Suprapubic skin (tissue), 4 donors: ENCODE results near the gene POLR1E. TPM values are rescaled to one million over a fixed set of nuclear protein-coding genes. Genes with fewer than 3 reads are reported as not detected.

Experiments
- DNase-seq, 2 donors: peaks; one replicate each; pipeline ENCODE4 v3.0.0-alpha.2; 2019; ENCODE audit warnings: low spot score in 2 of 2
- H3K27ac ChIP-seq: fragments of 200-600 bp; sonication (generic); one replicate; pipeline ENCODE4 v1.5.1; 2019
- H3K27me3 ChIP-seq: fragments of 200-600 bp; sonication (generic); one replicate; pipeline ENCODE4 v1.5.1; 2019
- H3K36me3 ChIP-seq: fragments of 200-600 bp; sonication (generic); one replicate; pipeline ENCODE4 v1.5.1; 2019
- H3K4me1 ChIP-seq: fragments of 200-600 bp; sonication (generic); one replicate; pipeline ENCODE4 v1.5.1; 2019
- H3K4me3 ChIP-seq: fragments of 200-600 bp; sonication (generic); one replicate; pipeline ENCODE4 v1.5.1; 2019; ENCODE audit warnings: mild to moderate bottlenecking
- H3K9me3 ChIP-seq: fragments of 200-600 bp; sonication (generic); one replicate; pipeline ENCODE4 v1.5.1; 2019
- EP300 ChIP-seq: sonication (generic); formaldehyde crosslinking; IDR thresholded peaks from one replicate; pipeline ENCODE4 v1.6.1; 2017; ENCODE audit warnings: antibody characterized with exemption
- POLR2A ChIP-seq, 2 donors: fragments of 450-650 bp; IDR thresholded peaks; one replicate each; pipeline ENCODE4 v1.6.1; 2017; ENCODE audit warnings: antibody characterized with exemption in 2 of 2, mild to moderate bottlenecking in 2 of 2, moderate library complexity in 2 of 2
- POLR2AphosphoS5 ChIP-seq, 3 donors: sonication (generic); formaldehyde crosslinking; IDR thresholded peaks; one replicate each; pipeline ENCODE4 v1.6.1; 2017; ENCODE audit warnings: antibody characterized with exemption in 3 of 3
- WGBS: methylation state at CpG from one replicate; pipeline ENCODE4 v1.1.5; 2018; 5-methylcytosine and 5-hydroxymethylcytosine counted together
- total RNA-seq, 4 donors: library from RNA; depleted of rRNA; stranded (reverse); fragments of >200 nt; gene quantifications; one replicate each; pipeline ENCODE4 v1.1.0, GENCODE V29; 2016
- TF ChIP-seq, protein P1 (sequence below), 2 donors: fragments of 200-600 bp in 1 of 2; fragments of 450-650 bp in 1 of 2; sonication (generic) in 1 of 2; IDR thresholded peaks; one replicate each; pipeline ENCODE4 v1.5.1; 2016 to 2019; ENCODE audit warnings: antibody characterized with exemption in 2 of 2, mild to moderate bottlenecking in 1 of 2, moderate library complexity in 1 of 2

The POLR1E gene
- total RNA-seq, 4 donors from 2014 or later, result 15.7 to 26.3 (median 24.0) TPM

DNA sequence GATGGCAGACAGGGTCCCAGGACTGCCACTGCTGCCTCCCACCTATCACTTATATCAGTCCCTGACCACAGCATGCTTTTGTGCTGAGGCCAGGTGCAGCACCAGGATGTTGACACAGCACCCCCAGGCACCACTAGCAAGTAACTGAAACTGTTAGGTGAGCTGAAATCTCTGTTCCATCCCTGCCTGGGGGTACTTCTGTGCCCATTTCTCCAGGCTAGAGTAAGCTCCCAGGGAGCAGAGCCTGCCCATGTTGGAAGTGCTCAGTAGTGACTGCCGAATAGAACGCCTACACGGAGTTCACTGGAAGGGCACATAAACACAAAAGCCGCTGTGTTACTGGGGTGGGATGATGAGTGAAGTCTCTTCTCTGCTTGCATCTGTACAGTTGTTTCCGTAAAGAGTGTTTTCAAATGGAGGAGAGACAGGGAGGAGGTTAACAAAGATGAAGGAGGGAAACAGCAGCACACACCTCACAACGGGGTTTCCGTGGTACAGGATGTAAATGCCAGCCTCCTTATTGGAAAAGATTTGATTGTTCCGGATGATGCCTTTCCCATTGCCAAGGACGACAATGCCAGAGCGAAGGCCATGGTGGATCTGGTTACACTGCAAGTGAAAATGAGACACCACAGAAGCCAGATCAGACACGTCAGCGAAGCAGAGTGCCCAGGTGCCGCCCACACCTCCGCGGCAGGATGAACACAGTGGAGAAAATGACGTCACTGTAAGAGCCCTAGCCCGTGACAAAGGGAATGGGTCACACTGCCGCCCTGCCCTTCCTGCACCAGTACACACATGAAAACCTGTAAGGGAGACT is 43.1 kb downstream of the POLR1E start:
- TF ChIP-seq EP300 (no peak), POLR2AphosphoS5 (IDR thresholded peaks at IDR 0.05) (no peak), POLR2A (IDR thresholded peaks at IDR 0.05) (no peak)
- TF ChIP-seq, protein P1, sequence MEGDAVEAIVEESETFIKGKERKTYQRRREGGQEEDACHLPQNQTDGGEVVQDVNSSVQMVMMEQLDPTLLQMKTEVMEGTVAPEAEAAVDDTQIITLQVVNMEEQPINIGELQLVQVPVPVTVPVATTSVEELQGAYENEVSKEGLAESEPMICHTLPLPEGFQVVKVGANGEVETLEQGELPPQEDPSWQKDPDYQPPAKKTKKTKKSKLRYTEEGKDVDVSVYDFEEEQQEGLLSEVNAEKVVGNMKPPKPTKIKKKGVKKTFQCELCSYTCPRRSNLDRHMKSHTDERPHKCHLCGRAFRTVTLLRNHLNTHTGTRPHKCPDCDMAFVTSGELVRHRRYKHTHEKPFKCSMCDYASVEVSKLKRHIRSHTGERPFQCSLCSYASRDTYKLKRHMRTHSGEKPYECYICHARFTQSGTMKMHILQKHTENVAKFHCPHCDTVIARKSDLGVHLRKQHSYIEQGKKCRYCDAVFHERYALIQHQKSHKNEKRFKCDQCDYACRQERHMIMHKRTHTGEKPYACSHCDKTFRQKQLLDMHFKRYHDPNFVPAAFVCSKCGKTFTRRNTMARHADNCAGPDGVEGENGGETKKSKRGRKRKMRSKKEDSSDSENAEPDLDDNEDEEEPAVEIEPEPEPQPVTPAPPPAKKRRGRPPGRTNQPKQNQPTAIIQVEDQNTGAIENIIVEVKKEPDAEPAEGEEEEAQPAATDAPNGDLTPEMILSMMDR (IDR thresholded peaks at IDR 0.05), result no peak
- H3K36me3 ChIP-seq, result peaks cover 46% of the 10 kb centered on the region
- H3K4me1 ChIP-seq, result peaks cover 3% of the 10 kb centered on the region
- no peaks in the 10 kb centered on the region for H3K27me3 ChIP-seq
- no peak overlapping the region for H3K4me3 ChIP-seq
- no peaks in the 10 kb centered on the region for H3K9me3 ChIP-seq
- DNase-seq, result no peak
- no peak overlapping the region for H3K27ac ChIP-seq
- WGBS, result 81% methylated on average over 17 of the region's 18 CpGs

DNA sequence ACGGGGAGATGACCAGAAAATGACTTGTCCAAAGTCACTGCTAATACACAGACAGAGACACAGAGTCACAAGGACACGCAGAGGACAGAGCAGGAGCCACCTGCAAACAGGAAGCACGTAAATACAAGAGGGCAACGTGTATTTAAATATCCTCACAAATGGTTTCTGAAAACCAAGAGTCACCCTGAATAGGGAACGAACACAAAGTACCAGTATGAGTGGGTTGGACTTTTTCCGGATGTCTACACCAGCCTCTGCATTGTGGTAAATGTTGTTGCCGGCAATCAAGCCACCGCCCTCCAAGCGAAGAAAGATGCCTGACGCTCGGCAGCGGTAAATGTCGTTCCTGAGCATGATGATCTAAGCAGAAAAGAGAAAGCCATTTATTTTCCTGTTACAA is 46.0 kb downstream of the POLR1E start:
- WGBS, result 89% methylated on average over 13 of the region's 13 CpGs

DNA sequence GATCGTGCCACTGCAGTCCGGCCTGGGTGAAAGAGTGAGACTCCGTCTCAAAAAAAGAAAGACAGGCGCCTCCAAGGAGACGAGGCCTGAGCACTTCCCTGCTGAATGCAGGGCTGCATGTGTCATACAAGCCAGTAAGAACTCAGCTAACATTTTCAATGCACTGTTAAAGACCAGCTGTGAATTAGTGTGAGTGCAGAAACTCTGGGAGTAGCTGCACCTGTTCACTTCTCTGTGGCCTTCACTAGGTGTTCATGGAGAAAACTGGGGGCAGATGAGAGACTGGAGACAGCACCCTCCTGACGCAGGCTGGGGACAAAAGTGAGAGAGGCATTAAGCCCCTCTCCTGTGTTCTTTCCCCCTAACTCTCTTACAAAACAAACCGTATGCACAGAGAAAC is 48.7 kb downstream of the POLR1E start:
- H3K27me3 ChIP-seq, result no peaks in the 10 kb centered on the region
- no peak overlapping the region for H3K27ac ChIP-seq
- H3K4me3 ChIP-seq, result no peak overlapping the region
- WGBS, result 92% methylated on average over 7 of the region's 7 CpGs
- peaks cover 15% of the 10 kb centered on the region for H3K36me3 ChIP-seq
- H3K9me3 ChIP-seq, result no peaks in the 10 kb centered on the region
- H3K4me1 ChIP-seq, result no peaks in the 10 kb centered on the region
- no peak for DNase-seq
- TF ChIP-seq POLR2AphosphoS5 (IDR thresholded peaks at IDR 0.05) (no peak), EP300 (no peak), POLR2A (IDR thresholded peaks at IDR 0.05) (no peak)
- TF ChIP-seq, protein P1 (IDR thresholded peaks at IDR 0.05), result no peak

More for the DNA sequence above, 46.0 kb downstream of the POLR1E start:
- TF ChIP-seq, protein P1 (IDR thresholded peaks at IDR 0.05), result no peak
- no peak for TF ChIP-seq EP300
- TF ChIP-seq POLR2AphosphoS5 (IDR thresholded peaks at IDR 0.05), result no peak
- no peak for TF ChIP-seq POLR2A (IDR thresholded peaks at IDR 0.05)
- DNase-seq, result no peak
- peaks cover 3% of the 10 kb centered on the region for H3K4me1 ChIP-seq
- H3K27me3 ChIP-seq, result no peaks in the 10 kb centered on the region
- H3K27ac ChIP-seq, result no peak overlapping the region
- H3K36me3 ChIP-seq, result peaks cover 25% of the 10 kb centered on the region
- no peak overlapping the region for H3K4me3 ChIP-seq
- H3K9me3 ChIP-seq, result no peaks in the 10 kb centered on the region

DNA sequence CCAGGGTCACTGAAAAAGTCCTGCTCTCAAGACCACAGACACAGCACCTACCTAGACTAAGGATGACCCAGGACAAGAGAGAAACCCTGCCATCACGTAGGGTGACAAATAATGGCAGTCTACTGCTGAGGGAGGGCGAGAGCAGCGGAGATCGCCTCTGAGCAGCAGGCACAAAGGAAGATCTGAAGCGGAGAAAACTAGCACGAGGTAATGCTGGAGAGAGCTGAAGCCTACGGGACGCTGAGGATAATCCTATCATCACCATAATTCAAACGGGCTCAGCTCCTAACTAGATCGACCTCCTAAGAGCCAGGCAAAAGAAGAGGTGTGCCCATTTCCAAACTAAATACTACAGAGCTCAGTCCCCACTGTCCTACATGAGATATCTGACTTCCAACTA is 49.2 kb downstream of the POLR1E start:
- no peak for DNase-seq
- Histone ChIP-seq H3K27me3 (no peaks in the 10 kb centered on the region), H3K4me1 (no peaks in the 10 kb centered on the region), H3K36me3 (peaks cover 15% of the 10 kb centered on the region), H3K9me3 (no peaks in the 10 kb centered on the region), H3K4me3 (no peak overlapping the region), H3K27ac (no peak overlapping the region)
- 77% methylated on average over 10 of the region's 10 CpGs for WGBS
- no peak for TF ChIP-seq EP300
- TF ChIP-seq POLR2AphosphoS5 (IDR thresholded peaks at IDR 0.05), result no peak
- TF ChIP-seq, protein P1 (IDR thresholded peaks at IDR 0.05), result no peak
- no peak for TF ChIP-seq POLR2A (IDR thresholded peaks at IDR 0.05)

DNA sequence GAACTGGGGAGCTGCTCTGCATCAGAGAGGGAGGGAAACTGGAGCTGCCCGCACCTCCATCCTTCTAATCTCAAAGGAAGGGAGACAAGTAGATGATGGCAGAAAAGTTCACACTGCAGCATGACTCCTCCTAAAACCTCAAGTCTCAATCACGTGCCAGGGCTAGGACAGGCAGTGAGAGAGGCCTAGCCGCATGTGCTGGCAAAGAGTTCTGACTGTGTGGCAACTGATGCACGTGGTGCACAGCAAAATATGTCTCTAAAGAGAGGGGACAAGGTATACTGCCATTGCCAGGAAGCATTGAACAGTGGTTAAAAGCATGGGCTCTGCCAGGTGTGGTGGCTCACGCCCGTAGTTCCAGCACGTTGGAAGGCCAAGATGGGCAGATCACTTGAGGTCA is 52.4 kb downstream of the POLR1E start:
- 96% methylated on average over 7 of the region's 7 CpGs for WGBS
- H3K36me3 ChIP-seq, result peaks cover 6% of the 10 kb centered on the region

More for the DNA sequence above, 52.4 kb downstream of the POLR1E start:
- Histone ChIP-seq H3K27me3 (no peaks in the 10 kb centered on the region), H3K27ac (no peak overlapping the region), H3K9me3 (no peaks in the 10 kb centered on the region), H3K4me3 (no peak overlapping the region), H3K4me1 (peaks cover 8% of the 10 kb centered on the region)
- no peak for DNase-seq
- TF ChIP-seq POLR2AphosphoS5 (IDR thresholded peaks at IDR 0.05) (no peak), POLR2A (IDR thresholded peaks at IDR 0.05) (no peak), EP300 (no peak)
- TF ChIP-seq, protein P1 (IDR thresholded peaks at IDR 0.05), result no peak
